Neural cell (in vitro differentiated cells): Measurements from ENCODE around the gene HGF. TPM values are rescaled to one million over a fixed set of nuclear protein-coding genes. Genes with fewer than 3 reads are reported as not detected.
"Not testable (repeated sequence)": the region's sequence is repeated elsewhere in the genome, so short reads cannot be mapped to it uniquely, and the experiment has no call there.

Experiments used
- H2AFZ ChIP-seq: fragments of 200-600, 300-800 bp; sonication (generic), shearing (Covaris generic); 2 replicates; pipeline ENCODE4 v1.6.0; 2014; ENCODE audit warnings: low read depth, mild to moderate bottlenecking, antibody characterized with exemption, low read length, moderate library complexity
- H3F3A ChIP-seq: fragments of 200-600 bp; shearing (Covaris generic); 2 replicates; pipeline ENCODE4 v1.6.1; 2016; ENCODE audit warnings: mild to moderate bottlenecking, moderate library complexity, mixed read lengths, antibody characterized with exemption, low read length; ENCODE audit not compliant: insufficient read depth, poor library complexity, severe bottlenecking
- H3K27ac ChIP-seq: fragments of 200-600, 300-800 bp; sonication (generic), shearing (Covaris generic); 2 replicates; pipeline ENCODE4 v1.5.1; 2014; ENCODE audit warnings: mild to moderate bottlenecking, low read length, moderate library complexity
- H3K27me3 ChIP-seq: fragments of 300-800, 200-600 bp; sonication (generic), shearing (Covaris generic); 2 replicates; pipeline ENCODE4 v1.6.0; 2014; ENCODE audit warnings: mild to moderate bottlenecking, low read depth, low read length, moderate library complexity; ENCODE audit not compliant: insufficient read depth
- H3K36me3 ChIP-seq: fragments of 300-800, 200-600 bp; sonication (generic), shearing (Covaris generic); 2 replicates; pipeline ENCODE4 v1.5.1; 2014; ENCODE audit warnings: mild to moderate bottlenecking, antibody characterized with exemption, low read length, moderate library complexity; ENCODE audit not compliant: insufficient read depth
- H3K4me2 ChIP-seq: fragments of 300-800, 200-600 bp; sonication (generic), shearing (Covaris generic); 2 replicates; pipeline ENCODE4 v1.6.0; 2014; ENCODE audit warnings: mild to moderate bottlenecking, low read length
- H3K4me3 ChIP-seq: fragments of 300-800, 200-600 bp; sonication (generic), shearing (Covaris generic); 2 replicates; pipeline ENCODE4 v1.5.1; 2014; ENCODE audit warnings: mild to moderate bottlenecking, low read length, moderate library complexity
- H3K79me2 ChIP-seq: fragments of 200-600 bp; shearing (Covaris generic); replicated peaks from 2 replicates; pipeline ENCODE4 v1.6.0; 2014; ENCODE audit warnings: mild to moderate bottlenecking, low read length, moderate library complexity; ENCODE audit not compliant: insufficient read depth
- H3K9ac ChIP-seq: fragments of 300-800, 200-600 bp; sonication (generic), shearing (Covaris generic); 2 replicates; pipeline ENCODE4 v1.6.1; 2016; ENCODE audit warnings: mild to moderate bottlenecking, low read length, mixed read lengths
- H3K9me2 ChIP-seq: fragments of 200-600 bp; shearing (Covaris generic); 2 replicates; pipeline ENCODE4 v1.6.1; 2016; ENCODE audit warnings: mild to moderate bottlenecking, low read length, mixed read lengths; ENCODE audit not compliant: insufficient read depth
- H3K9me3 ChIP-seq: fragments of 200-600, 300-800 bp; sonication (generic), shearing (Covaris generic); 2 replicates; pipeline ENCODE4 v1.6.1; 2016; ENCODE audit warnings: mild to moderate bottlenecking, mixed run types, low read length, moderate library complexity, mixed read lengths
- H4K20me1 ChIP-seq: fragments of 200-600 bp; shearing (Covaris generic); 2 replicates; pipeline ENCODE4 v1.6.1; 2016; ENCODE audit warnings: mild to moderate bottlenecking, mixed run types; ENCODE audit not compliant: insufficient read depth
- EP300 ChIP-seq: fragments of 450-650 bp; conservative IDR thresholded peaks from 2 replicates; pipeline ENCODE4 v1.6.1; 2014; ENCODE audit warnings: antibody characterized with exemption, mild to moderate bottlenecking, moderate library complexity; ENCODE audit not compliant: poor library complexity, severe bottlenecking
- EZH2 ChIP-seq: fragments of 200-600, 300-800 bp; shearing (Covaris generic), sonication (generic); IDR thresholded peaks from 2 replicates; pipeline ENCODE4 v1.6.1; 2014; ENCODE audit warnings: antibody characterized with exemption, low read length, borderline replicate concordance, mild to moderate bottlenecking; ENCODE audit not compliant: insufficient read depth, poor library complexity, severe bottlenecking
- MXI1 ChIP-seq: fragments of 450-650 bp; conservative IDR thresholded peaks from 2 replicates; pipeline ENCODE4 v1.6.1; 2014; ENCODE audit warnings: antibody characterized with exemption, mild to moderate bottlenecking; ENCODE audit not compliant: poor library complexity, severe bottlenecking
- POLR2AphosphoS5 ChIP-seq: IDR thresholded peaks from 2 replicates; pipeline ENCODE4 v1.6.1; 2012
- RAD21 ChIP-seq: fragments of 450-650 bp; conservative IDR thresholded peaks from 2 replicates; pipeline ENCODE4 v1.6.1; 2014; ENCODE audit warnings: antibody characterized with exemption, mild to moderate bottlenecking, moderate library complexity
- SMC3 ChIP-seq: fragments of 450-650 bp; conservative IDR thresholded peaks from 2 replicates; pipeline ENCODE4 v1.6.1; 2014; ENCODE audit warnings: antibody characterized with exemption, mild to moderate bottlenecking, moderate library complexity; ENCODE audit not compliant: poor library complexity
- TAF1 ChIP-seq: IDR thresholded peaks from 2 replicates; pipeline ENCODE4 v1.6.1; 2012; ENCODE audit warnings: low read depth
- polyA plus RNA-seq: library from polyadenylated mRNA; depleted of rRNA; stranded (reverse); fragments of >200 nt; gene quantifications from 2 replicates; pipeline ENCODE4 v1.2.3, GENCODE V29; 2014
- TF ChIP-seq, protein P1 (sequence below): IDR thresholded peaks from 2 replicates; pipeline ENCODE4 v1.6.1; 2012; ENCODE audit warnings: borderline replicate concordance
- TF ChIP-seq, protein P2 (sequence below): fragments of 450-650 bp; IDR thresholded peaks from 2 replicates; pipeline ENCODE4 v1.5.1; 2014; ENCODE audit warnings: antibody characterized with exemption, mild to moderate bottlenecking, moderate library complexity; ENCODE audit not compliant: poor library complexity, severe bottlenecking

Gene HGF
- polyA plus RNA-seq, 1 donor from 2014 or later, result not detected

DNA sequence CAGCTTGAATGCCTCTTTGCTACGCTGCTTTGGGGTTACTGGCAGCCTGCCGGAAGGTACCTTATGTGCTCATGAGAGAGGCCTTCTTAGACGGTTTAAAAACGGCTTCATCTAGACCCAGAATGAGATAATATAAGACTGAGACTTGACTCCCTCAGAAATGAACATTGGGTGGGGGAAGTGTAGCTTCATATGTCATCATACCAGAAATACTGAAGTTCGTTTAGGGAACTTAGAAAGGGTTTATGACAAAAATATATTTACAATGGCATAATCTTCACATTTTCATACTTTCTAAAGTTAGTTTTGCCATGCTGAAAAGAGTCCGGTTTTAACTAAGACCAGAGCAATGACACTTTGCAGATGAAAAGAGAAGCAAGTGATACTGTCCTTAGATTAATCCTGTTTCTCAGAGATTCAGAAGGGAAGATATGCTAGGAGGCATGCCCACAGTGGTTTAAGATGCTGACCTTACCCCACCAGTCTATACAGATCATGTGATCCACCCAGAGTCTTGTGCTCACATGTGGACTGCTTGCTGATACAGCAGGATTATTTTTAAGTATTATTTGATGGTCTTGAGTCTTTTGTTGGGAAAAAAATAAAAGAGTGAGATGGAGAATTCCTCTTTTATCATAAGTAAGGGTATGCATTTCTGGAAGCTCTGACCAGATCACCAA lies 40.8 kb upstream of the HGF start:
- Histone ChIP-seq H2AFZ (no peak overlapping the region), H3K9me2 (no peaks in the 10 kb centered on the region), H3K9ac (no peak overlapping the region), H3K4me2 (no peak overlapping the region), H3K36me3 (no peaks in the 10 kb centered on the region), H3K79me2 (no peaks in the 10 kb centered on the region), H3F3A (no peaks in the 10 kb centered on the region), H3K27me3 (no peaks in the 10 kb centered on the region), H3K4me3 (no peak overlapping the region), H3K27ac (no peak overlapping the region), H3K9me3 (no peaks in the 10 kb centered on the region), H4K20me1 (no peaks in the 10 kb centered on the region)
- no peak for TF ChIP-seq POLR2AphosphoS5
- no peak for TF ChIP-seq EP300
- no peak for TF ChIP-seq MXI1
- TF ChIP-seq TAF1, result no peak
- TF ChIP-seq, protein P1, sequence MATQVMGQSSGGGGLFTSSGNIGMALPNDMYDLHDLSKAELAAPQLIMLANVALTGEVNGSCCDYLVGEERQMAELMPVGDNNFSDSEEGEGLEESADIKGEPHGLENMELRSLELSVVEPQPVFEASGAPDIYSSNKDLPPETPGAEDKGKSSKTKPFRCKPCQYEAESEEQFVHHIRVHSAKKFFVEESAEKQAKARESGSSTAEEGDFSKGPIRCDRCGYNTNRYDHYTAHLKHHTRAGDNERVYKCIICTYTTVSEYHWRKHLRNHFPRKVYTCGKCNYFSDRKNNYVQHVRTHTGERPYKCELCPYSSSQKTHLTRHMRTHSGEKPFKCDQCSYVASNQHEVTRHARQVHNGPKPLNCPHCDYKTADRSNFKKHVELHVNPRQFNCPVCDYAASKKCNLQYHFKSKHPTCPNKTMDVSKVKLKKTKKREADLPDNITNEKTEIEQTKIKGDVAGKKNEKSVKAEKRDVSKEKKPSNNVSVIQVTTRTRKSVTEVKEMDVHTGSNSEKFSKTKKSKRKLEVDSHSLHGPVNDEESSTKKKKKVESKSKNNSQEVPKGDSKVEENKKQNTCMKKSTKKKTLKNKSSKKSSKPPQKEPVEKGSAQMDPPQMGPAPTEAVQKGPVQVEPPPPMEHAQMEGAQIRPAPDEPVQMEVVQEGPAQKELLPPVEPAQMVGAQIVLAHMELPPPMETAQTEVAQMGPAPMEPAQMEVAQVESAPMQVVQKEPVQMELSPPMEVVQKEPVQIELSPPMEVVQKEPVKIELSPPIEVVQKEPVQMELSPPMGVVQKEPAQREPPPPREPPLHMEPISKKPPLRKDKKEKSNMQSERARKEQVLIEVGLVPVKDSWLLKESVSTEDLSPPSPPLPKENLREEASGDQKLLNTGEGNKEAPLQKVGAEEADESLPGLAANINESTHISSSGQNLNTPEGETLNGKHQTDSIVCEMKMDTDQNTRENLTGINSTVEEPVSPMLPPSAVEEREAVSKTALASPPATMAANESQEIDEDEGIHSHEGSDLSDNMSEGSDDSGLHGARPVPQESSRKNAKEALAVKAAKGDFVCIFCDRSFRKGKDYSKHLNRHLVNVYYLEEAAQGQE, result no peak
- TF ChIP-seq RAD21, result no peak
- TF ChIP-seq EZH2, result no peak
- TF ChIP-seq, protein P2, sequence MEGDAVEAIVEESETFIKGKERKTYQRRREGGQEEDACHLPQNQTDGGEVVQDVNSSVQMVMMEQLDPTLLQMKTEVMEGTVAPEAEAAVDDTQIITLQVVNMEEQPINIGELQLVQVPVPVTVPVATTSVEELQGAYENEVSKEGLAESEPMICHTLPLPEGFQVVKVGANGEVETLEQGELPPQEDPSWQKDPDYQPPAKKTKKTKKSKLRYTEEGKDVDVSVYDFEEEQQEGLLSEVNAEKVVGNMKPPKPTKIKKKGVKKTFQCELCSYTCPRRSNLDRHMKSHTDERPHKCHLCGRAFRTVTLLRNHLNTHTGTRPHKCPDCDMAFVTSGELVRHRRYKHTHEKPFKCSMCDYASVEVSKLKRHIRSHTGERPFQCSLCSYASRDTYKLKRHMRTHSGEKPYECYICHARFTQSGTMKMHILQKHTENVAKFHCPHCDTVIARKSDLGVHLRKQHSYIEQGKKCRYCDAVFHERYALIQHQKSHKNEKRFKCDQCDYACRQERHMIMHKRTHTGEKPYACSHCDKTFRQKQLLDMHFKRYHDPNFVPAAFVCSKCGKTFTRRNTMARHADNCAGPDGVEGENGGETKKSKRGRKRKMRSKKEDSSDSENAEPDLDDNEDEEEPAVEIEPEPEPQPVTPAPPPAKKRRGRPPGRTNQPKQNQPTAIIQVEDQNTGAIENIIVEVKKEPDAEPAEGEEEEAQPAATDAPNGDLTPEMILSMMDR, result no peak
- TF ChIP-seq SMC3, result no peak

DNA sequence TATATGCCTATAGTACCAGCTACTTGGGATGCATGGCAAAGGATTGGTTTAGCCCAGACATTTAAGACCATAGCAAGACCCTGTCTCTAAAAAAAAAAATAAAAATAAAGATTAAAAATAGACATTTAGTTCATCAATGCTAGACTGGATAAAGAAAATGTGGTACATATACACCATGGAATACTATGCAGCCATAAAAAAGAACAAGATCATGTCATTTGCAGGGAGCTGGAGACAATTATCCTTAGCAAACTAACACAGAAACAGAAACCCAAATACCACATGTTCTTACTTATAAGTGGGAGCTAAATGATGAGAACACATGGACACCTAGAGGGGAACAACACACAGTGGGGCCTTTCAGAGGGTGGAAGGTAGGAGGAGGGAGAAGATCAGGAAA lies 38.5 kb upstream of the HGF start:
- not testable (repeated sequence) for H3K4me3 ChIP-seq, H2AFZ ChIP-seq, H3K4me2 ChIP-seq, H3K27ac ChIP-seq, H3F3A ChIP-seq, H3K79me2 ChIP-seq, H3K36me3 ChIP-seq, H3K9me2 ChIP-seq, H3K9me3 ChIP-seq, H3K9ac ChIP-seq, H4K20me1 ChIP-seq, H3K27me3 ChIP-seq

DNA sequence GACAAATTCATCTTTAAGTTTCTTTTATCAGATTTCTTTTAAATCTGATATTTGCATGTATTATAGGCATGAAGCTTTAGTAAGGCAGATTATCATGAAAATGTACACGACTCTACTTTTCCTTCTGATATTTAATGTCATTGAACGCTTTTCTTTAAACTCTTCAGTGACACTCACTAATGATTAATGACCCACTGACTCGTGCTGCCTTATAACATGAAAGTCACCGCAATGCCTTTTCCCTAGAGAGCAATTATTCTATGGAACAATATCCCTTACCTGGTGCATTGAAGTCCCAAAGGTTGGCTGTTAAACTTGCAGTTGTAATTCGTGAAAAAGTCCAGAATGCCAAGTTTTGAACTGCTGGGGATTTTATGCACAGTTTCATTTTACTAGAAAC lies 33.4 kb upstream of the HGF start:
- Histone ChIP-seq H2AFZ (no peak overlapping the region), H3K4me2 (no peak overlapping the region), H3K9me3 (no peaks in the 10 kb centered on the region), H3K27me3 (no peaks in the 10 kb centered on the region), H3K36me3 (no peaks in the 10 kb centered on the region), H3K27ac (no peak overlapping the region), H3K79me2 (no peaks in the 10 kb centered on the region), H4K20me1 (no peaks in the 10 kb centered on the region), H3K9me2 (no peaks in the 10 kb centered on the region), H3K4me3 (no peak overlapping the region), H3K9ac (no peak overlapping the region), H3F3A (no peaks in the 10 kb centered on the region)
- TF ChIP-seq MXI1, result no peak
- TF ChIP-seq RAD21, result no peak
- TF ChIP-seq, protein P2, result no peak
- no peak for TF ChIP-seq TAF1
- TF ChIP-seq, protein P1, result no peak
- TF ChIP-seq EP300, result no peak
- no peak for TF ChIP-seq SMC3
- TF ChIP-seq POLR2AphosphoS5, result no peak
- TF ChIP-seq EZH2, result no peak
